Osteoblast (primary cell): ENCODE data around the gene CCR5AS.

Experiments used
- DNase-seq: peaks from one replicate; pipeline ENCODE4 v3.0.0; 2011; ENCODE audit warnings: low spot score, mixed read lengths; ENCODE audit not compliant: insufficient read length; ENCODE audit errors: missing footprints
- H2AFZ ChIP-seq: 2 replicates; pipeline ENCODE4 v1.6.0; 2011; ENCODE audit warnings: mild to moderate bottlenecking, low read length
- H3K27ac ChIP-seq: 2 replicates; pipeline ENCODE4 v1.5.1; 2011; ENCODE audit warnings: mild to moderate bottlenecking, low read depth, low read length, moderate library complexity
- H3K27me3 ChIP-seq: 2 replicates; pipeline ENCODE4 v1.6.0; 2012; ENCODE audit warnings: mild to moderate bottlenecking, control low read depth, inconsistent platforms, low read length, moderate library complexity; ENCODE audit not compliant: insufficient read depth
- H3K36me3 ChIP-seq: 2 replicates; pipeline ENCODE4 v1.5.1; 2011; ENCODE audit warnings: mild to moderate bottlenecking, low read length, control low read depth, moderate library complexity; ENCODE audit not compliant: insufficient read depth
- H3K4me1 ChIP-seq: 2 replicates; pipeline ENCODE4 v1.5.1; 2011; ENCODE audit warnings: mild to moderate bottlenecking, low read length, control low read depth, moderate library complexity; ENCODE audit not compliant: insufficient read depth
- H3K4me2 ChIP-seq: 2 replicates; pipeline ENCODE4 v1.6.0; 2011; ENCODE audit warnings: mild to moderate bottlenecking, low read length; ENCODE audit not compliant: insufficient read depth
- H3K4me3 ChIP-seq: fragments of 200-600 bp; sonication (generic); 3 replicates; pipeline ENCODE4 v1.5.1; 2012; ENCODE audit warnings: mild to moderate bottlenecking, low read length, inconsistent platforms; ENCODE audit not compliant: insufficient read depth
- H3K79me2 ChIP-seq: 2 replicates; pipeline ENCODE4 v1.6.0; 2012; ENCODE audit warnings: mild to moderate bottlenecking, low read length, control low read depth, inconsistent platforms; ENCODE audit not compliant: insufficient read depth
- H3K9me3 ChIP-seq: 2 replicates; pipeline ENCODE4 v1.5.1; 2011; ENCODE audit warnings: low read depth, low read length, control low read depth
- H4K20me1 ChIP-seq: 2 replicates; pipeline ENCODE4 v1.6.0; 2012; ENCODE audit warnings: mild to moderate bottlenecking, low read length, control low read depth; ENCODE audit not compliant: insufficient read depth
- CTCF ChIP-seq: IDR thresholded peaks from 2 replicates; pipeline ENCODE4 v1.5.1; 2011; ENCODE audit warnings: mild to moderate bottlenecking, low read depth, low read length, moderate library complexity; ENCODE audit errors: extremely low read depth

CCR5AS gene

GRCh38 chr3:46354984-46355383, 51.9 kb downstream of the CCR5AS start:
- Histone ChIP-seq H3K4me3 (no peak overlapping the region), H3K27ac (no peak overlapping the region), H3K36me3 (no peaks in the 10 kb centered on the region), H3K79me2 (no peaks in the 10 kb centered on the region), H4K20me1 (no peaks in the 10 kb centered on the region), H3K4me1 (no peaks in the 10 kb centered on the region), H2AFZ (no peak overlapping the region), H3K4me2 (no peak overlapping the region), H3K27me3 (peaks cover 52% of the 10 kb centered on the region), H3K9me3 (no peaks in the 10 kb centered on the region)
- no peak for TF ChIP-seq CTCF
- DNase-seq = no peak

- H4K20me1 ChIP-seq = no peaks in the 10 kb centered on the region
- H2AFZ ChIP-seq = no peak overlapping the region
- H3K27me3 ChIP-seq = peaks cover 49% of the 10 kb centered on the region
- H3K79me2 ChIP-seq = no peaks in the 10 kb centered on the region
- no peak for TF ChIP-seq CTCF
- no peaks in the 10 kb centered on the region for H3K9me3 ChIP-seq
- DNase-seq = no peak
- no peak overlapping the region for H3K4me3 ChIP-seq
- H3K27ac ChIP-seq = no peak overlapping the region
- H3K4me1 ChIP-seq = no peaks in the 10 kb centered on the region
- H3K4me2 ChIP-seq = no peak overlapping the region
- no peaks in the 10 kb centered on the region for H3K36me3 ChIP-seq
Observed at GRCh38 chr3:46354478-46354877, 52.4 kb downstream of the CCR5AS start.

GRCh38 chr3:46353647-46354410, 53.0 kb downstream of the CCR5AS start, which contains the start of gene CCR2:
Gene CCR2, plus strand, starts transcription at chr3:46354111. Its CDS starts 3,417 bp downstream, at chr3:46357528.
- Histone ChIP-seq H3K4me2 (no peak within 1 kb of the TSS), H3K4me3 (no peak within 1 kb of the TSS), H3K79me2 (no peaks in the 10 kb centered on the region), H2AFZ (no peak within 1 kb of the TSS), H3K27ac (no peak within 1 kb of the TSS), H3K4me1 (no peaks in the 10 kb centered on the region), H3K9me3 (no peaks in the 10 kb centered on the region), H3K27me3 (peaks cover 48% of the 10 kb centered on the region), H4K20me1 (no peaks in the 10 kb centered on the region), H3K36me3 (no peaks in the 10 kb centered on the region)
- no peak for TF ChIP-seq CTCF
- DNase-seq = peak; percentile 26

- no peak for TF ChIP-seq CTCF
- Histone ChIP-seq H2AFZ (no peak overlapping the region), H3K27ac (no peak overlapping the region), H3K27me3 (peaks cover 46% of the 10 kb centered on the region), H3K4me2 (no peak overlapping the region), H3K4me3 (no peak overlapping the region), H3K36me3 (no peaks in the 10 kb centered on the region), H3K79me2 (no peaks in the 10 kb centered on the region), H3K9me3 (no peaks in the 10 kb centered on the region), H3K4me1 (no peaks in the 10 kb centered on the region), H4K20me1 (no peaks in the 10 kb centered on the region)
- DNase-seq = no peak
Observed at GRCh38 chr3:46353090-46353489, 53.8 kb downstream of the CCR5AS start.
